ENCODE measurements around the gene KRT222. TPM values are rescaled to one million over a fixed set of nuclear protein-coding genes. Genes with fewer than 3 reads are reported as not detected.

KRT222 gene
- total RNA-seq, 3 donors from 2014 or later, result 0.43 to 1.0 TPM; not detected in 1

DNA sequence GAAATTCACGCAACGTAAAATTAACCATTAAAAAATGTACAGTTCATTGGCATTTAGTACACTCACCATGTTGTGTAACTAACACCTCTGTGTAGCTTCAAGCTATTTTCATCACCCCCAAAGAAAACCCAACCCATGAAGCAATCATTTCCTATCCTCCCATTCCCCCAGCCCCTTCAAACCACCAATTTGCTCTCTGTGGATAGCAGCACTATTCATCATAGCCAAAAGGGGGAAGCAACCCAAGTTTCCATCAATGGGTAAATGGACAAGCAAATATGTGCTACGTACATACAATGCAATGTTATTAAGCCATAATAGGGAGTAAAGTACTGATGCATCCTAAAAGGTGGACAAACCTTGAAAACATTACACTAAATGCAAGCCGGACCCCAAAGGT is 10.9 kb upstream of the KRT222 start:
- DNase-seq (no peak), ATAC-seq (no peak)
- intact Hi-C loops (cut with DNase I, micrococcal nuclease), result no loop called here
- Histone ChIP-seq H3K4me1 (ENCODE audit: low read depth) (no peaks in the 10 kb centered on the region), H3K36me3 (ENCODE audit: low read depth) (no peaks in the 10 kb centered on the region), H3K9me3 (no peaks in the 10 kb centered on the region), H3K4me3 (no peak overlapping the region)
- TF ChIP-seq, protein P1, sequence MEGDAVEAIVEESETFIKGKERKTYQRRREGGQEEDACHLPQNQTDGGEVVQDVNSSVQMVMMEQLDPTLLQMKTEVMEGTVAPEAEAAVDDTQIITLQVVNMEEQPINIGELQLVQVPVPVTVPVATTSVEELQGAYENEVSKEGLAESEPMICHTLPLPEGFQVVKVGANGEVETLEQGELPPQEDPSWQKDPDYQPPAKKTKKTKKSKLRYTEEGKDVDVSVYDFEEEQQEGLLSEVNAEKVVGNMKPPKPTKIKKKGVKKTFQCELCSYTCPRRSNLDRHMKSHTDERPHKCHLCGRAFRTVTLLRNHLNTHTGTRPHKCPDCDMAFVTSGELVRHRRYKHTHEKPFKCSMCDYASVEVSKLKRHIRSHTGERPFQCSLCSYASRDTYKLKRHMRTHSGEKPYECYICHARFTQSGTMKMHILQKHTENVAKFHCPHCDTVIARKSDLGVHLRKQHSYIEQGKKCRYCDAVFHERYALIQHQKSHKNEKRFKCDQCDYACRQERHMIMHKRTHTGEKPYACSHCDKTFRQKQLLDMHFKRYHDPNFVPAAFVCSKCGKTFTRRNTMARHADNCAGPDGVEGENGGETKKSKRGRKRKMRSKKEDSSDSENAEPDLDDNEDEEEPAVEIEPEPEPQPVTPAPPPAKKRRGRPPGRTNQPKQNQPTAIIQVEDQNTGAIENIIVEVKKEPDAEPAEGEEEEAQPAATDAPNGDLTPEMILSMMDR (IDR thresholded peaks at IDR 0.05), result no peak

DNA sequence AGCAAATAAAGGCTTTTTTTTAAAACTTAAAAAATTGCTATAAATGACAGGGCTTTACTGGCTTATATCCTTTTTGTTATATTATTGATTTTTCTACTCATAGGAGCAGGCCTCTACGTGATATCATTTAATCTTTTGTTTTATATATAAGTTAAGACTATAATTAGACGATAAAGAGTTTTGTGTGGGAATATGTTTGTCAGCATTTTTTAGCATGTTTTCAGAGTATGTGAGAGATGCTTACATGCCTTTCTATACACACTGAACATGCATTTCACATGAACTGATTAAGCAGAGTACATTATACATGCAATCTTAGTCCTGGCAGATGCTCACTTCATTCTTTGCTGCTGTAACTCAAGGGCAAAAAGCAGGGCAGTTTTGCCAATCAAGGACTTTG is 7.7 kb upstream of the KRT222 start:
- Histone ChIP-seq H3K9me3 (no peaks in the 10 kb centered on the region), H3K36me3 (ENCODE audit: low read depth) (no peaks in the 10 kb centered on the region), H3K4me3 (no peak overlapping the region), H3K4me1 (ENCODE audit: low read depth) (no peaks in the 10 kb centered on the region)
- no peak for ATAC-seq
- DNase-seq, result no peak
- TF ChIP-seq, protein P1 (IDR thresholded peaks at IDR 0.05), result no peak
- intact Hi-C loops (cut with DNase I, micrococcal nuclease), result no loop called here

DNA sequence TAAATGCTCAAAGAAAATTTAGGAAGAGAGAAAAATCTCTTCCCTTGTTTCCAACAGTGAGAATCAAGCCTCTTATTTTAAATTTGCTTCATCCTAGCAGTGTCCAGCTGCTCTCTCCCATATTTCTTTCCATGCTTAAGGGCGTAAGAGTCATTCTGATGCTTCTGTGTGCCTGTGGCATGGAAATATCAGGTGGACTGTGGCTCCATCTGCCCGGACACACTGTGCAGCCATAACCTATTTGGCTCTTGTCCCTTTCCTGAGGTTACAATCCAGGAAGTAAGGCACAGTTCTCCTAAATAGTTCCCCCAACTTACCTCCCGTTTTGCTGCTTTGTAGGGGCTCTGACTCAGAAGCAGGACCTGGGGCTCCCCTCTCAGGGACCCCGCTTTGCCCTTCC is 6.3 kb upstream of the KRT222 start:
- Histone ChIP-seq H3K4me3 (no peak overlapping the region), H3K9me3 (no peaks in the 10 kb centered on the region), H3K4me1 (ENCODE audit: low read depth) (no peaks in the 10 kb centered on the region), H3K36me3 (ENCODE audit: low read depth) (no peaks in the 10 kb centered on the region)
- TF ChIP-seq, protein P1 (IDR thresholded peaks at IDR 0.05), result no peak
- ATAC-seq (no peak), DNase-seq (no peak)
- intact Hi-C loops (cut with DNase I, micrococcal nuclease), result no loop called here

DNA sequence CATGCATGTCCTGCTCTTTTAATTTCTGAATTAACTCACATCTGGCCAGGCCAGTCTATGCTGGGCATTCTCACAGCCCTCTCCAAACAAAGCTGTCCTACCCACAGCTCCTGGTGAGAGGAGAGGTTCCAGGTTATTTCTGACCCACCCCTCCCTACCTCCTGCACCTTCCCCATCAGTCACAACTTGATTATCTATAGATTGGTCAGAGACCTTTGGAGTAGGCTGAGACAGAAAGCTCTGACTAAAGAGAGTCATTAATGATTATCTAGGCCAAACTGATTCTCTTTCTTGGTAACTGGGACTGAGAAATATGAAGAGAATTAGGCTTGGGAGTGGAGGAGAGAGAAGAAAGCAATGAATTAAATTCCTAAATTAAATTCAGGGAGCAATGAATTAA is 1.4 kb upstream of the KRT222 start:
- Histone ChIP-seq H3K4me3 (no peak overlapping the region), H3K4me1 (ENCODE audit: low read depth) (no peaks in the 10 kb centered on the region), H3K36me3 (ENCODE audit: low read depth) (no peaks in the 10 kb centered on the region), H3K9me3 (no peaks in the 10 kb centered on the region)
- ATAC-seq (no peak), DNase-seq (no peak)
- intact Hi-C loops (cut with DNase I, micrococcal nuclease), result no loop called here
- TF ChIP-seq, protein P1 (IDR thresholded peaks at IDR 0.05), result no peak

DNA sequence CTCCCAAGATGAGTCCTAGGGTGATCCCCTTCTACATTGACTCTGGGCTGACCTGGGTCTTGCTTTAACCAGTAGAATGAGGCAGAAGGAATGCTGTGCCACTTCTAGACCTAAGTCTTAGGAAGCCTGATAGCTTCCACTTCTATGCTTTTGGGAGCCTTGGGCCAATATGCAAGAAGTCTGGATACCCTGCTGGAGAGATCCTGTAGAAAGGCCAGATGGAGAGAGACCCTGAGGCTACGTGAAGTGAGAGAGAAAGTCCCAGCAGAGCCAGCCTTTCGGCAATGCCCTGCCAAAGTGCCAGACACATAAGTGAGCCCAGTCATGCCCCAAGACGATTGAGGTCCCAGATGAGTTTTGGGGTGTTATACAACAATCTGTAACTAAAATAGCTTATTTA is 1.7 kb downstream of the KRT222 start:
- no peak overlapping the region for H3K4me3 ChIP-seq
- TF ChIP-seq, protein P1 (IDR thresholded peaks at IDR 0.05), result no peak
- H3K9me3 ChIP-seq, result no peaks in the 10 kb centered on the region
- intact Hi-C loops (cut with DNase I, micrococcal nuclease), result no loop called here
- no peaks in the 10 kb centered on the region for H3K36me3 ChIP-seq (ENCODE audit: low read depth)
- ATAC-seq (no peak), DNase-seq (no peak)
- H3K4me1 ChIP-seq (ENCODE audit: low read depth), result no peaks in the 10 kb centered on the region

DNA sequence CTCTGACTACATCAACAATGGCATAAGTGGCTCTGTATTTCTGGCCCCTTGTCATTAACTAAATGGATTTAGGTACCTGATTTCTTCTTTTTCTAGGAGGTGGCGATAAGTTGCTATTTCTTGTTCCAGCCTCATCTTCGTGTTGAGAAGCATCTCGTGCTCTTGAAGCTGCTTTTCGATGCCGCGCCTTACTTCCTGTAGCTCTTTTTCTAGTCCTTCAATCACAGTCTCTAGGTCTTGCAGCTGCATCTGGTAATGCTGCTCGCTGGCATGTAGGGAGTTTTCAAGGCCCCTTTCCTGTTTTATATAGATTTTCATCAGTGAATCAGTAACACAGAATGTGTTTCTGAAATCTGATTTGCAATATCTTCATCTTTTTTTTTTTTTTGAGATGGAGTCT is 5.1 kb downstream of the KRT222 start:
- TF ChIP-seq, protein P1 (IDR thresholded peaks at IDR 0.05), result no peak
- H3K4me3 ChIP-seq, result no peak overlapping the region
- H3K4me1 ChIP-seq (ENCODE audit: low read depth), result no peaks in the 10 kb centered on the region
- no peaks in the 10 kb centered on the region for H3K9me3 ChIP-seq
- intact Hi-C loops (cut with DNase I, micrococcal nuclease), result no loop called here
- ATAC-seq, result no peak
- no peak for DNase-seq
- H3K36me3 ChIP-seq (ENCODE audit: low read depth), result no peaks in the 10 kb centered on the region
